Smooth muscle cell (in vitro differentiated cells): ENCODE data around the gene C16orf96. TPM values are rescaled to one million over a fixed set of nuclear protein-coding genes. Genes with fewer than 3 reads are reported as not detected.

Experiments
- DNase-seq: peaks from one replicate; lab custom pipeline; 2025; ENCODE audit not compliant: unreplicated experiment; lab: John Stamatoyannopoulos, UW
- H2AFZ ChIP-seq: fragments of 200-600 bp; sonication (generic); 2 replicates; pipeline ENCODE4 v1.6.0; 2016; ENCODE audit warnings: antibody characterized with exemption, low read depth, mild to moderate bottlenecking
- H3F3A ChIP-seq: fragments of 200-600 bp; sonication (generic); 2 replicates; pipeline ENCODE4 v1.6.0; 2017; ENCODE audit warnings: antibody characterized with exemption, low read depth
- H3K27ac ChIP-seq: fragments of 200-600 bp; sonication (generic); 2 replicates; pipeline ENCODE4 v1.5.1; 2016; ENCODE audit warnings: low read depth, mild to moderate bottlenecking
- H3K27me3 ChIP-seq: fragments of 200-600 bp; sonication (generic); 2 replicates; pipeline ENCODE4 v1.6.1; 2016; ENCODE audit warnings: low read depth, mild to moderate bottlenecking
- H3K36me3 ChIP-seq: fragments of 200-600 bp; sonication (generic); 2 replicates; pipeline ENCODE4 v1.5.1; 2016; ENCODE audit warnings: low read depth
- H3K4me1 ChIP-seq: fragments of 200-600 bp; sonication (generic); 2 replicates; pipeline ENCODE4 v1.5.1; 2016; ENCODE audit warnings: low read depth
- H3K4me2 ChIP-seq: fragments of 200-600 bp; sonication (generic); 2 replicates; pipeline ENCODE4 v1.6.0; 2016; ENCODE audit warnings: mild to moderate bottlenecking
- H3K4me3 ChIP-seq: fragments of 200-600 bp; sonication (generic); 2 replicates; pipeline ENCODE4 v1.5.1; 2016; ENCODE audit warnings: mild to moderate bottlenecking
- H3K79me2 ChIP-seq: fragments of 200-600 bp; sonication (generic); 2 replicates; pipeline ENCODE4 v1.6.0; 2016; ENCODE audit warnings: low read depth, mild to moderate bottlenecking
- H3K9ac ChIP-seq: fragments of 200-600 bp; sonication (generic); 2 replicates; pipeline ENCODE4 v1.6.0; 2016; ENCODE audit warnings: low read depth
- H3K9me3 ChIP-seq: fragments of 200-600 bp; sonication (generic); replicated peaks from 2 replicates; pipeline ENCODE4 v1.5.1; 2016; ENCODE audit warnings: low read depth
- H4K20me1 ChIP-seq: fragments of 200-600 bp; sonication (generic); 2 replicates; pipeline ENCODE4 v1.6.0; 2016; ENCODE audit warnings: low read depth
- CTCF ChIP-seq: fragments of 200-600 bp; sonication (generic); IDR thresholded peaks from 2 replicates; pipeline ENCODE4 v1.5.1; 2017; ENCODE audit warnings: borderline replicate concordance, mild to moderate bottlenecking, antibody characterized with exemption; ENCODE audit not compliant: insufficient read depth, poor library complexity, severe bottlenecking
- WGBS: methylation state at CpG from one replicate; pipeline ENCODE4 v1.1.7; 2016; ENCODE audit warnings: low lambda C conversion rate; 5-methylcytosine and 5-hydroxymethylcytosine counted together
- polyA plus RNA-seq: library from polyadenylated mRNA; unstranded; fragments of >200 nt; fragmentation: Nextera tagmentation; extraction: Ambion mirVana; gene quantifications from 2 replicates; pipeline ENCODE4 v1.2.1, GENCODE V29; 2016
- total RNA-seq: library from RNA; depleted of rRNA; stranded (reverse); fragments of >200 nt; gene quantifications from 2 replicates; pipeline ENCODE4 v1.2.3, GENCODE V29; 2014

C16orf96 gene
- total and polyA plus RNA-seq, 2 experiments from 2014 or later: 0.09 TPM; not detected in 1

DNA sequence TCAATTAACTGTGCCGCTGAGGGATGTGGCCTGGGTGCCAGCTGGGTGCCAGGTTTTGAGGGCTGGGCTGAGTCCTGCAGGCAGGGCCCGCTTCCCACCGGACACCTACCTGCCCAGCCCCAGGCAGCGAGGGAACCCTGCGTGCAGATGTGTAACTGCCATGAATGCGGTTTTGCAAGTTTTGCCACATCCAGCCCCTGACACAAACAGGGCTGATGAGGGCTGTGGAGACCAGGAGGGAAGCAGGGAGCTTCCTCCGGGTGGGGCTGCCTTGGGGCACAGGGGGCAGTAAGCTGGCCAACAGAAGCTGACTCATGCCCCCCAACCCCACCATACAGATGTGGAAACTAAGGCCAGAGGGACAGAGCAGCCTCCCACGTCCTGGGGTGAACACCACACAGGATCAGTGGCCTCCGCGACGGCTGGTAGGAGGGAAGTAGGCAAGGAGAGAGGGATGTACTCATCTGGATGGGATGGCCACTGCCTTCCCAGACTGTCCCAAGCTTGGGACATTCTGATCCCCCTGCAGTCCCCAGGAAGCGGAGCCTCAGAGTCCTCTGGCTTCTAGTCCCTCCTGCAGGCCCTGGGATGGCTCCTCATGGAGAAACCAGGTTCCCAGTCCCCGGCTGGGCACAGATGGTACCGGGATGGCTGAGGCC is 57.0 kb downstream of the C16orf96 start:
- Histone ChIP-seq H3K27me3 (no peaks in the 10 kb centered on the region), H3F3A (peaks cover 16% of the 10 kb centered on the region), H3K4me1 (peaks cover 7% of the 10 kb centered on the region), H3K27ac (peak overlapping the region; percentile 55), H3K4me2 (peak overlapping the region; percentile 87), H4K20me1 (peaks cover 55% of the 10 kb centered on the region), H3K79me2 (peaks cover 36% of the 10 kb centered on the region), H3K4me3 (peak overlapping the region; percentile 93), H2AFZ (no peak overlapping the region), H3K9me3 (no peaks in the 10 kb centered on the region), H3K36me3 (no peaks in the 10 kb centered on the region), H3K9ac (no peak overlapping the region)
- no peak for TF ChIP-seq CTCF
- 42% methylated on average over 14 of the region's 14 CpGs for WGBS
- DNase-seq: no peak

DNA sequence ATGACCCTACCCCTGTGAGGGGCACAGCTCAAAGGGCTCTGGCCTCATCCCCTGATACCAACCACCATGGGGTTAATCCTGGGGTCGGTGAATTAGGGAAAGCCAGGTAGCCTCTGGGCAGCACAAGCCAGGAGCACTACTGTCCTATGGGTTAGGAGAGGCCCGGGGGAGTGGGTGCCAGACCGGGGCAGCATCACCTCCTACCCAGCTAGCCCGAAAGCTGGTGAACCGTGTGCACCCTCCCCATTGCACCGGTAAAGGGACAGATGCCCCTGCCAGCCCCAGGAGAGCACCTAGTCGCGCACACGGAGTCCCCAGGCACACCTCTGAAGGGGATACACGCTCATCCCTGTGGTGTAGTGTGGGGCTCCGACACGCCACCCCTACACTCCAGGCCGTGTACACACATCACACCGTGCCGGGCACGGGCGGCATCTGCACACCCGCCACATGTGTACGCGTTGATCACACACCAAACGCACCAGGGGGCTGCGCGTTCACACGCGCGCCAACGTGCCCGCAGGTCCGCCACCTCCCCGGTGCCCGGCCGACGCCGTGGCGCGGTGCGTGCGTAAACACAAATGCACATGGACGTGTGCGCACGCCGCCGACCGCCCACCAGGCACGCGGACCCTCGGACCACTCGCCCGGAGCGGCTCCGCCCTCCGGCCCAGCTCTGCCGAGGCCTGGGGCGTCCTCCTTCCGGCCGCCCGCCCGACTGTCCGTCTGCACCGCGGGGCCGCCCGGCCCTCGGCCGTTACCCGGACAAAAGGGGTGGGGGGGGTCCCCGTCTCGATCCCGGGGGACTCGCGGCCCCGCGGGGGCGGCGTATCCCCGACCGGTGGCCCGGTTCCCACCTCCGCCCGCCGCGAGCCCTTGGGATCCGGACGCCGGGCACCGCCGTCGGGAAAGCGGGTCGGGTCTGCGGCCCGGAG is 57.8 kb downstream of the C16orf96 start:
- no peaks in the 10 kb centered on the region for H3K9me3 ChIP-seq
- H3K4me1 ChIP-seq: peaks cover 7% of the 10 kb centered on the region
- WGBS: 2% methylated on average over 64 of the region's 92 CpGs
- H3K27me3 ChIP-seq: no peaks in the 10 kb centered on the region
- H3K27ac ChIP-seq: peak overlapping the region; percentile 55
- DNase-seq: no peak
- peaks cover 36% of the 10 kb centered on the region for H3K79me2 ChIP-seq
- H2AFZ ChIP-seq: no peak overlapping the region
- H4K20me1 ChIP-seq: peaks cover 49% of the 10 kb centered on the region
- H3K4me3 ChIP-seq: peak overlapping the region; percentile 93
- no peak for TF ChIP-seq CTCF
- H3K4me2 ChIP-seq: peak overlapping the region; percentile 87
- H3F3A ChIP-seq: peaks cover 16% of the 10 kb centered on the region
- no peaks in the 10 kb centered on the region for H3K36me3 ChIP-seq
- peak overlapping the region; percentile 81 for H3K9ac ChIP-seq

DNA sequence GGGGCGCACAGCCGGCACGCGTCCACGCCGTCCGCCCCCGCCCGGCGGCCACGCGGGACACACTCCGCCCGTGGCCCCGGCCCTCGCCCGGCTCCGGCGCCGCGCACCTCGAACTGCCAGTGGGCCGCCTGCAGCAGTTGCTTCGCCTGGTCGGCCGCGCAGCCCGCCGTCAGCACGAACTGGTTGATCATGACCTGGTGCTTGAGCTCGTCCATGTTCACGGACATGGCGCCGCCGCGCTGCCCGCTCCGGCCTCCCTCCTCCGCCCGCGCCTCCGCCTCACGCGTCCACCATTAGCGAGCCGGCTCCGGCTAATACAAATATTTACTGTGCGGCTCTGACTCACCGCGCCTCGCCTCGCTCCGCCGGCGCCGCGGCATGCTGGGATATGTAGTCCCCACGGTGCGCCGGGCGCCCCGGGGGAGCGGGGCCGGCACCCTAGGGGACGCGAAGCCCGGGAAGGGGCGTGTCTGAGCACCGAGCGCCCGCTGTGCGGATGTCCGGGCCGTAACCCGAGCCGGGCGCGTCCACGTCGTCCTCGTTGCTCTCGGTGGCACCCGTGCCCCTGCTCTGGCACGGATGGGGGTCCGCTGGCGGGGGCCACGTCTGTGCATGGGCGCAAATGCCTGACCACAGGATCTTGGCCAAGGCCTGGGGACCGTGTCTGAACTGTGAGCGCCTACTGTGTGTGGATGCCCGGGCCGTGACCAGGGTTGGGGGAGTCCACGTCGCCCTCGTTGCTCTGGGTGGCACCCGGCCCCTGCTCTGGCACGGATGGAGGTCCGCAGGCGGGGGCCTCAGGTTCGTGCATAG is 58.6 kb downstream of the C16orf96 start, which contains the start of gene UBALD1:
Gene UBALD1, minus strand, starts transcription at position 318 of the 813 bp plus-strand sequence. Its CDS starts 91 bp downstream, at position 227.
- H3K9ac ChIP-seq: peak within 1 kb of the TSS; percentile 81
- 13% methylated on average over 76 of the region's 100 CpGs for WGBS
- H3K4me3 ChIP-seq: peak within 1 kb of the TSS; percentile 93
- H3K79me2 ChIP-seq: peaks cover 36% of the 10 kb centered on the region
- peak within 1 kb of the TSS; percentile 87 for H3K4me2 ChIP-seq
- H3K4me1 ChIP-seq: peaks cover 7% of the 10 kb centered on the region
- H3K27ac ChIP-seq: peak within 1 kb of the TSS; percentile 55
- H2AFZ ChIP-seq: peak within 1 kb of the TSS; percentile 94
- H3K36me3 ChIP-seq: no peaks in the 10 kb centered on the region
- H3K9me3 ChIP-seq: no peaks in the 10 kb centered on the region
- H4K20me1 ChIP-seq: peaks cover 40% of the 10 kb centered on the region
- no peak for TF ChIP-seq CTCF
- H3K27me3 ChIP-seq: no peaks in the 10 kb centered on the region
- peak; percentile 61 for DNase-seq
- H3F3A ChIP-seq: peaks cover 16% of the 10 kb centered on the region
